Erythroblast (primary cell): ENCODE results near the gene TBC1D28.
"Not testable (repeated sequence)": the region's sequence is repeated elsewhere in the genome, so short reads cannot be mapped to it uniquely, and the experiment has no call there.

Experiments
- GATA1 ChIP-seq: IDR thresholded peaks from 2 replicates; pipeline ENCODE4 v1.6.1; 2011; ENCODE audit warnings: low read depth, mild to moderate bottlenecking, control low read depth, low read length, moderate library complexity
- POLR2A ChIP-seq: IDR thresholded peaks from 2 replicates; pipeline ENCODE4 v1.6.1; 2011; ENCODE audit warnings: mild to moderate bottlenecking, low read length

DNA sequence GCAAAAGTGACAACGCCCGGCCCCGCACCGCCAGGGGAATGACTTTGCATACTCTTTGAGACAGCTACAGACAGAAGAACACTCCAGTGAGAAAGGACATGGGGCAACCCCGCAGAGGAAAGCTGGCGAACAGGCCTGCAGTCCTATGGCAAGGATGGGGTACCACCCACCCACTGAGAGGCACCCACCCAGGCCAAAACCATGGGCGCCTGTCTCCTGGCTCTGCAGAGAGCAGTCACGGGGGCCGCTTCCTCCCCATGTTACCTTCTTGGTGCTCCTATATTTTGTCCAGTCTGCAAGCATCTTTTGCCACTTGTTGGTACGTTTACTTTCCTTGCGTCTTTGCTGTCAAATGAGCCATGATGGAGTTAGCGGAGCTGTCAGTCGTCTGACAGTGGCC is 5.8 kb downstream of the TBC1D28 start:
- TF ChIP-seq POLR2A, GATA1: not testable (repeated sequence)
